Measurements from ENCODE around the gene SMARCB1.

SMARCB1 gene

DNA sequence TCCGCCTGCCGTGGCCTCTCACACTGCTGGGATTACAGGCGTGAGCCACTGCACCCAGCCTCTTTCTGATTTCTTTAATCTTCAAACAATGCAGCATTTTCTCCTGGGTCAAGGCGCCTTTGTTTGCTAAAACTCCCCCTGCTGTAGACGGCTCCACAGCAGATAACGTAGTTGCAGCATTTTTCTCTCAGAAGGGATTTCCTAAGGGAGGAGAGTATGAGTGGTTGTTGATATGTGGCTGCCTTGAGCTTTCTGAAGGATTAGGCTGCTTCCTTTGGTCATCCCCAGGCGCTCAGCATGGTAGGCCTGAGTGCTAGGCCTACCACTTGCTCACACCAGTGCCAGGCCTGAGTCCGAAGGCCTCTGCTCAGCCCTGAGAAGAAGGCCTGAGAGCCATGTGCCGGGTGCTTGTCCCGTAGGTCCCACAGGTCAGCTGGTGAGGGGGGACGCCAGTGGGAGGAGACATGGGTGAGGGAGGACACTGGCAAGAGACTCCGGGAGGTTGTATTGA lies 18.1 kb downstream of the SMARCB1 start:
- no peak for DNase-seq

DNA sequence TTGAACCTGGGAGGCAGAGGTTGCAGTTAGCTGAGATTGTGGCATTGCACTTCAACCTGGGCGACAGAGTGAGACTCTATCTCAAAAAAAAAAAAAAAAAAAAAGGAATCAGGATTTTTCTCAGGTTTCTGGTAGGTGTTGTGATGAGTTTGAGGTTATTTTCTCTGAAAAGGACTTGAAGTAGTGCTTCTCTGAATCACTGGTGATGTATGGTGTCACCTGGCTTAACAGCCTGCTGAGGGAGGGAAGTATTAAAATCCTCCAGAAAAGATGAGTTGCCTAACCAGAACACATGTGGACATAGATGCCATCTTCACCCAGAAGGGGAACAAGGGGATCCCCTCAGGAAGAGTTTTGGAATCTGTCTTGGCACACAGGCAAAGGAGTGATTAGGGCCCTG lies 20.1 kb downstream of the SMARCB1 start:
- DNase-seq, result no peak

- no peak for DNase-seq
Observed at GRCh38 chr22:23812378-23812777, 25.6 kb downstream of the SMARCB1 start.

DNA sequence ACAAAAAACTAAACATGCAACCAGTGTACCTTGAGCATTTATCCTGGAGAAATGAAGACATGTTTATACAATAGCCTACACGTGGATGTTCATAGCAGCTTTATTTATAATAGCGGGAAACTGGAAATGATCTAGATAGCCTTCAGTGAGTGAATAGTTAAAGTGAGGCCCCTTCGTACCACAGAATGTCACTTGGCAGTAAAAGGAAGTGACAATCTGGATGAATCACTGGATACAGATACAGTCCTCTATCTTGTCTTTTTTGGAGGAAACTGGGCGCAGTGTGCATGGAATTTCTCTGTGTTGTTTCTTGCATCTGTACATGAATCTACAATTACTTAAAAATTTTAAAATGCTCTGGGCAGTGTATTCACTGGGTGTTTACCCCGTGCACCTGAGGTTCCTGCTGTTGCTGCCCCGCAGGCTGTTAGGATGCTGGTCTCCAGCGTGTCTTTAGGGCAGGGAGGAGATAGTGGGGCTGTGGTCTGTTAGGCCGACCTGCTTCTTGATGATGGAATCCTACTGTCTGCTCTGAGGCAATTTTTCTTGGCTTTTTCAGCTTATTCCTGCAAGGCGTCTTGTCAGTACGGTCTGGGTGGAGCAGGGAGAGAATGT lies 28.9 kb downstream of the SMARCB1 start:
- DNase-seq, result no peak

- no peak for DNase-seq
Observed at GRCh38 chr22:23816156-23816976, 29.6 kb downstream of the SMARCB1 start.

DNA sequence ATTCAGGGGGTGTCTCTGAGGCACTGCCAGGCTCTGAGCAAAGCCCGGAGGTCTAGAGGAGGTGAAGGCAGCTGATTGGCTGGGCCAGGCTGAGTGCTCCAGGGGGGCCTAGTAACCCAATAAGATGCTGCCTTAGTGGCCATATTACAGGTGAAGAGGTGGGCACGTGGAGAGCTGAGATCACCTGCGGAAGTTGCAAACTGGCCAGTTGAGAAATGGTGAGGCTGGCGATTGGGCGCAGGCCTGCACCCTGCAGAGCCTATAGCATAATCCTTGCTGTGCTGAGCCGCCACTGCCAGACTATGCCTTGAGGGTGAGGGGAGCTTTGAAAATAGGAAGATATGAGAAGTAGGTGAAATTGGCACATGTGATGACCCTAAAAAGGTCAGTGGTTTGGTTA lies 30.4 kb downstream of the SMARCB1 start:
- no peak for DNase-seq

- DNase-seq, result no peak
Observed at GRCh38 chr22:23818541-23818940, 31.8 kb downstream of the SMARCB1 start.

GRCh38 chr22:23820748-23821211 lies 34.0 kb downstream of the SMARCB1 start:
- DNase-seq, result no peak

- no peak for DNase-seq
Observed at GRCh38 chr22:23822101-23822671, 35.4 kb downstream of the SMARCB1 start.

DNA sequence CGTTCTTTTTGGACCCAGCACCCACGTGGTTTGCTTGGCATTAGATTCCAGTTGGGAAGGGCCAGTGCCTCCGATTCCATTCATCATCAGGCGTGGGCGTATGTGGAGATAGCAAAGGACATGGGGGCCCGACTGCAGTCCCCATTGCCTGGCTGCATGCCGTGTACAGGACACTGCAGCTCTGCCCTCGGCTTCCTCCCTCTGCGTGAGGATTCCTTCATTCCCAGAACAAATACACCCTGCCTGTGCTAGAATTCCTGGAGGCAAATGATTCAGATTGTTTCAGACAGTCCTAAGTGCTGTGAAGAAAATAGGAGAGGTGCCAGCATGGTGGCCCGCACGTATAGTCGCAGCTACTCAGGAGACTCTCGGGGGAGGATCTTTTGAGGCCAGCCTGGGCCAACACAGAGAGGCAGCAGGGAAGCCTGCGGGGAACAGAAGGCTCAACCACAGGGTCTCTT lies 36.6 kb downstream of the SMARCB1 start:
- DNase-seq, result no peak

DNA sequence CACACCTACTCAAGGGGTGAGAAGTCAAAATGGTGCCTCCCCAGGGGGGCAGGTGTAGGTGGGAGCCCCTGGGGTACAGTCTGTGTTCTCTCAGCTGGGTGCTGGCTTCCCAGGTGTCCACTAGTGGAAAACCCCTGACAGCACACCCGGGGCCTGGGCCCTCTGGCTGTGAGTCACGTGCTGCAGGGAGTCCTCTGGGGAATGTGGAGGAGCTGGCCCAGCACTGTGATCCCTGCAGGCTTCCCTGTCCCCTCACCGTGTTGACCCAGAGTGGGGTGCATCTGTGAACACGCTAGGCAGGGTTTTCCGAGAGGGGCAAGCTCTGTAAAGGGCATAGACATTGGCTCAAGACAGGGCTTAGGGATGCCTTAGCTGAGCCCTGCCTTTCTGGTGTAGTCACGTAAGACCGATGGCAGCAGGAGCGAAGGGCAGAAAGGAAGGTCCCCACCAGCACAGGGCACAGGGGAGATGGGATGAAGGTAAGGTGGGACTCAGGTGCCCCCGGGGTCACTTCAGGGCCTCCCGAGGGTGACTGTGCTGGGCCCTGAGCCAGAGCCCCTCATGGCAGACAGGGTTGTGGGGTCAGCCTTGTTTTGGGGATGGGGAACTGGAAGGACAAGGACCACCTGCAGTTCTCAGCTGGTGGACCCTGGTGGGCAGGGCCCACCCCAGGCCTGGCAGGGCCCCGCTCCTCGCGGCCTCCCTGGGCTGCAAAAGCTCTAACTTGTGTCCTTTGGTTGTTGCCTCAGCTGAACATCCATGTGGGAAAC lies 37.9 kb downstream of the SMARCB1 start:
- no peak for DNase-seq

GRCh38 chr22:23825246-23825905 lies 38.6 kb downstream of the SMARCB1 start:
- no peak for DNase-seq

DNA sequence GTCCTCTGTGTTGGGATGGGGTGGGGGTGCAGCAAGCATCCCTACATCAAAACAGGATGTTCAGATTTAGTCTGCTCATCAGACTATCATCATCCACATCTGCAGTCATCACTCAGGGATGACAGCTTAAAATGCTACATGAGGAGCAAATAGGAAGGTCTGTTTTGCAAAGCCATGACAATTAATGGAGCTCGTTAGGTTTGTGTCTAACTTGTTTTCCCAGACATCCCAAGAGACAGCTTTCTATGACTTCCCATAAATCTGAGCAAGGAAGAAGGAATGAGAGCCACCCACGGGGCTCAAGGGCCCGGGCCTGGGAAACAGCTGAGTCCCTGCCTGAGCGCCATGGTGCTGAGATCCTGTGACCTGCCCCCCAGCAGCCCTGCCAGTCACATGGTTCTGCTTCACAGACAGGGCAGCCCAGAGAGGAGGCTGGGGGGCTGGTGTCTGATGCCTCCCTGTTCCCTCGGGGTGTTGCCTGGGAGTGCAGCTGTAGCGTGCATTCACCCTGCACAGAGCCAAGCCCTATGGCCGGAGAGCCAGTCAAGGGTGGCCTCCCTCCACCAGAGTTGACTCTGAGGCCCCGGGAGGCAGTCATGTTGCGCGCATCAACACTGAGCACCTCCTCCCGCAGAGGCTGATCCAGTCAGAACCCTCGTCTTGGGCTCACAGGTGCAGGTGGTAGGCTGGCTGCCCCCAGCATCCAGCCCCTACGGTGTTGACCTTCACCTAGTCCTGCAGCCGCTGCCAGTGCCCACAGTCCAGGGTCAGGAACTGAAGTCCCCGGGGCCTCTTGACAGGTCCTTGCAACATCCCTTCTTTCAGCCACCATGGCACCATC lies 40.0 kb downstream of the SMARCB1 start:
- DNase-seq, result no peak

DNA sequence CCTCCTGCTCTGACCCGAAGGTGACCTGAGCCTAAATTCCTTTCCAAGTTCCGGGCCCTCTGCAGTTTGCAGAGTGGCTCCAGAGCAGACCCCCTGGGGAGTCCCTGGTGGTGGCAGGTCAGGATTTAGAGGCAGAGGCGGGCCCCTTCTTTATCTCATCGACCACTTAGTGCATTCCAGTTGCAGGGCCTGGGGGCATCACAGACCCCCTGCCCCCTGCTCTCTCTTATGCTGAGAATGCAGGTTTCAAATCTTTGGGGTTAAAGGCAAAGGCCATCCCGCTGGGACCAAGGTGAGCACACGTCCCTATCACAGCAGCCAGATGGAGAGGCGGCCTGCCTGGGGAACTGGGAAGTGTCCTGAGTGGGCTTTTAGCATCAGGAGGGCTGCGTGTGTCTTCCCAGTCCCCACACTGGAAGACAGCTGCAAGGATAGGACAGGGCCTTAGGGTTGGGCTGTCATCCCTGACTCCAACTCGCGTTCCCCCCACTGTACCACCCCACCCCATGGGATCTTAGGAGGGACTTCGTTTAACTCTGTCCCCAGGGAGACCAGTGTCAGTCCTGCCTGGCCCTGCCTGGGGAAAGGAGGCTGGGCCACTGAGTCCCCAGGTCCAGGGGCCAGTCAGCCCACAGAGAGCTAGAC lies 40.7 kb downstream of the SMARCB1 start:
- no peak for DNase-seq

DNA sequence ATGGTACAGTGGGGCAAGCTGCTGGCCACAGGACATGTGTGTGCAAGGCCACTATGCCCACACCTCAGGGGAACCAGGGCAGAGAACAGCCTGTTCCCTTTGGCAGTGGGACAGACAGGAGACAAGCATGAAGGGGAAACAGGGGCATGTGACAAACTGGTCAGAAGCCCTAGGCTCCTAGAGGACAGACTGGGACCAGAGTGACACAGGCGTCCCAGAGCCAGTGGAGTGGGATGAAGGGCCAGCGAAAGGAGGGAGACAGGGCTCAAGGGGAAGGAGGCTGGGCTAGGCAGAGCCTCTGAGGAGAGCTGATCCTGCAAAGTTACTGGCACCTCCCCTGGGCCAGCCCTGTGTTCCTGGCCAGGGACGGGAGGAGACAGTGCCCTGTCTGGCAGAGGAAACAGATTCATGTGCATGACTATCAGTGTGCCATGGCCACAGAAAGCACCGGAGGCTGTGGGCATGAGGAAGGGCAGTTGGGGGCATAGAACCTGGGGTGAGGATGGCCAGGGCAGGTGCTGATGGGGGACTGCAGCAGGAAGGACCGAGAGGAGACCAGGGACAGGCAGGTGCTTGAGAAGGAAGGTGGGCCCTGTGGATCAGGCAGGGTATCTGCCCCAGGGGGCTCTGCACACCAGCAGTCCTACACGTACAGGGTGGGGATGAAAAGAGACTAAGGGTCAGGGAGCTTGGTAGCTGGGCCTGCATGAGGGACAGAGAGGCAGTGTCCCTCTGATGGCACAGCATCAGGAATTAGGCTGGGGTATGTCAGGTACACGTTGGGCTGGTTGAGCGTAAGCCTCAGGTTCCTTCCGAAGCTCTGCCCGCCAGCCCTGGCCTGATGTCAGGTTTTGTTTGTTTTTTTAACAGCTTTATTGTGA lies 42.3 kb downstream of the SMARCB1 start:
- DNase-seq, result no peak

- no peak for DNase-seq
Observed at GRCh38 chr22:23829845-23830372, 43.1 kb downstream of the SMARCB1 start.

DNA sequence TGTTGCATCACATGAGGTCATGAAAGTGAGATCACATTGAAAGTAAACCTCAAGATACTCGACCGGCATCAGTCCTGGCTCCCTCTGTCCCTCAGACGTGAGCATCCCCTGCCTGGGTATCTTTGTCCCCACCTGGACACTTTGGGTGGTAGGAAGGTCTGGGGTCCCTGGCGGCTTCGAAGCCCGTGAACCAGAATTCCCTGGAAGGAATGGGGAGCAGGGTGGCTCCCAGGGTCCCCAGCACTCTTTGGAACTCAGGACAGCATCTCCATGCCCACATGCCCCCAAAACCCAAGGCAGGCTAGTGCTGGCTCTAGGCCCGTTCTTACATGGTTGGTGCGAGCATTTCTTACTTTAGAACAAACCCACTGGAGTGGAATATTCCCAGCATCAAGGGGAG lies 44.5 kb downstream of the SMARCB1 start:
- no peak for DNase-seq

- DNase-seq, result no peak
Observed at GRCh38 chr22:23831781-23832180, 45.0 kb downstream of the SMARCB1 start.

DNA sequence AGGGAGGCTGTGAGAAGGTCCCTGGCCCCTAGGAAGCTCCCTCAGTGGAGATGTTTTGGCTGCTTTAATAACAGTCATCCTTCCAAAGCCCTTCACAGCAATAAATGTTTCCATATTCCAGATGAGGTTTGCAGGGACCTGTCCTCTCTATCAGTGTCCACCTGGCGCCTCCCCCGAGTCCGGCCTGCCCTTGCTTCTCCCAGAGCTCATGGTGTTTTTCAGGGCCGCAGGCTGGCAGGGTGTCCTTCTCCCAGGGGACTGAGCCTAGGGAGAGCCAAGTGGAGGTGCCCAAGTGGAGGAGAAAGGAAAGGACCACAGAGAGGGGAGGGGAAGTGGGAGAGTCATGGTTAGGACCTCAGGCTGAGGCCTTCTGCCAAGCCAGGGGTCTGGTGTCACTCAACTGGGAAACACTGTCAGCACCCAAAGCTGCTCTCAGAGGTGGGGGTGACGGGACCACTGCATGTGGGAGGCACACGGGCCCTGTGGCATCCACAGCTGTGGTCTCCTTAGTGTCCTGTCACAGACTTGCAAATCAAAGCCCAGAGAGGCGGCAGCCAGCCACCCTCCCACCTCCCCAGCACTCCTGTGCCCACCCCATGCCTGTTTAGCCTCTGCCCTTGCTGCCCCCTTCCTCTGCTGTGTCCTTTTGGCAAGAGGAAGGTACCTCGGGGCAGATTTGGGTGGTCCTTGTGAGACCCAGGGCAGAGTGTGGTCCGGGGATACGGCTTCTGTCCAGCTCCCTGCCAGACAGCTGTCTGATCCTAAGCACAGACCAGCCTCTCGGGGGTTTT lies 45.7 kb downstream of the SMARCB1 start:
- no peak for DNase-seq

Data from COR-L47 (cell line).